ENCODE measurements around the gene DYNLT4.

- no peak for TF ChIP-seq POU6F1 (CRISPR knock-in tag; IDR thresholded peaks at IDR 0.05; ENCODE audit: borderline replicate concordance, low read depth)
- TF ChIP-seq SNAI2 (CRISPR knock-in tag; IDR thresholded peaks at IDR 0.05), result no peak
- no peak for TF ChIP-seq ZFP3 (CRISPR knock-in tag; IDR thresholded peaks at IDR 0.05)
- no peak for TF ChIP-seq TCF4 (CRISPR knock-in tag; IDR thresholded peaks at IDR 0.05; ENCODE audit: borderline replicate concordance)
- no peak for TF ChIP-seq OSR1 (CRISPR knock-in tag; IDR thresholded peaks at IDR 0.05)
- no peak for TF ChIP-seq PATZ1 (CRISPR knock-in tag; IDR thresholded peaks at IDR 0.05; ENCODE audit: borderline replicate concordance)
Measured at GRCh38 chr1:44777547-44777946, 29.6 kb downstream of the DYNLT4 start.

All from SK-N-SH treated with all-trans-retinoic acid at 6 μM for 48 hours (cell line).